ENCODE data around the gene THSD7B. TPM values are rescaled to one million over a fixed set of nuclear protein-coding genes. Genes with fewer than 3 reads are reported as not detected.

Gene THSD7B
- total and polyA plus RNA-seq, 10 of the 15 experiments (the other 5 are each of a cell fraction or from before 2014, with no cell fraction given) = 0.03 to 0.56 (median 0.28) TPM

GRCh38 chr2:137607722-137608318 is 842.5 kb downstream of the THSD7B start:
- POLR2A ChIA-PET = interaction anchor here (0.6 kb wide), 1 partner anchor 528 kb away, joined by 3 read pairs; no protein-coding TSS in a partner anchor
- H3K27ac ChIP-seq (ENCODE audit: control insufficient read depth, insufficient read depth) = no peak overlapping the region
- no peak for FAIRE-seq
- no peak overlapping the region for H3K4me3 ChIP-seq
- no peaks in the 10 kb centered on the region for H3K4me1 ChIP-seq (ENCODE audit: control insufficient read depth, insufficient read depth, low read length)
- WGBS (ENCODE audit: insufficient coverage, insufficient replicate concordance, low lambda C conversion rate, missing lambda C conversion rate) = 0% methylated on average over 2 of the region's 2 CpGs
- H3K36me3 ChIP-seq (ENCODE audit: control insufficient read depth in 2 of 2, insufficient read depth in 2 of 2, low read length in 1 of 2) = no peaks in the 10 kb centered on the region
- TF ChIP-seq ZBTB40 (IDR thresholded peaks at IDR 0.05; ENCODE audit: borderline replicate concordance) (no peak), IKZF1 (conservative IDR thresholded peaks at IDR 0.05) (no peak), HDAC6 (IDR thresholded peaks at IDR 0.05; ENCODE audit: unreplicated experiment) (no peak), EED (IDR thresholded peaks at IDR 0.05; ENCODE audit: low read depth) (no peak), SMAD5 (IDR thresholded peaks at IDR 0.05; ENCODE audit: low read depth) (no peak), USF1 (IDR thresholded peaks at IDR 0.05; ENCODE audit: borderline replicate concordance, extremely low read length, insufficient read depth, low read depth, low read length) (no peak), POLR2AphosphoS2 (IDR thresholded peaks at IDR 0.05; ENCODE audit: low read depth, low read length) (no peak), ZSCAN29 (IDR thresholded peaks at IDR 0.05) (no peak), MEF2A (IDR thresholded peaks at IDR 0.05; ENCODE audit: insufficient read depth, low read depth, low read length) (no peak), STAT1 (conservative IDR thresholded peaks at IDR 0.05) (no peak)
- RAD21 ChIA-PET (ENCODE audit: unreplicated experiment) = no interaction called here
- no peak for ATAC-seq
- intact Hi-C loops (cut with micrococcal nuclease; ENCODE audit: unreplicated experiment) (no loop called here), in situ Hi-C loops (cut with MboI) (no loop called here)
- SMC1A ChIA-PET (ENCODE audit: uncharacterized antibody, unreplicated experiment) = interaction anchor here (0.6 to 1.3 kb wide), 4 partner anchors 12 to 230 kb away, joined by 3 to 4 read pairs (median 3); no protein-coding TSS in a partner anchor
- no peak for DNase-seq (ENCODE audit: low read depth, low spot score)
- H3K4me2 ChIP-seq (ENCODE audit: control insufficient read depth, insufficient read depth) = no peak overlapping the region
- H3K9me3 ChIP-seq (replicated peaks; ENCODE audit: control insufficient read depth, insufficient read depth, low read length) = no peaks in the 10 kb centered on the region
- H3K27me3 ChIP-seq (replicated peaks in 1 of 2; ENCODE audit: control insufficient read depth in 2 of 2, insufficient read depth in 2 of 2, low read length in 1 of 2) = no peaks in the 10 kb centered on the region
- no peaks in the 10 kb centered on the region for H3K79me2 ChIP-seq (ENCODE audit: control insufficient read depth, insufficient read depth, low read length)
- no TSS peak for BruUV-seq (replicated peaks)
- H4K20me1 ChIP-seq (ENCODE audit: control insufficient read depth, insufficient read depth) = no peaks in the 10 kb centered on the region
- CTCF ChIA-PET = no interaction called here
- H2AFZ ChIP-seq (ENCODE audit: control insufficient read depth, low read depth, low read length) = no peak overlapping the region
- H3K9ac ChIP-seq (ENCODE audit: control insufficient read depth, insufficient read depth, low read length) = no peak overlapping the region
